HepG2 (cell line): ENCODE measurements around the gene CCDC121. TPM values are rescaled to one million over a fixed set of nuclear protein-coding genes. Genes with fewer than 3 reads are reported as not detected.

Experiments
- ARHGAP35 ChIP-seq: sonication (generic); formaldehyde crosslinking; IDR thresholded peaks from 2 replicates; pipeline ENCODE4 v1.9.0; 2022; ENCODE audit warnings: mild to moderate bottlenecking, inconsistent platforms, moderate library complexity, missing genetic modification reagents, borderline replicate concordance
- ASH2L ChIP-seq: fragments of 300-600, 200-600 bp; sonication (generic); IDR thresholded peaks from 2 replicates; pipeline ENCODE4 v1.7.0; 2017; ENCODE audit warnings: low read depth, mild to moderate bottlenecking, moderate library complexity, mixed read lengths, low read length; ENCODE audit not compliant: insufficient read length
- ATM ChIP-seq: fragments of 450-650 bp; IDR thresholded peaks from 2 replicates; pipeline ENCODE4 v1.7.1; 2017; ENCODE audit warnings: mild to moderate bottlenecking, borderline replicate concordance
- EZH2 ChIP-seq: conservative IDR thresholded peaks from 2 replicates; pipeline ENCODE4 v1.6.1; 2012; ENCODE audit warnings: mild to moderate bottlenecking, low read depth, low read length, moderate library complexity
- GRHL1 ChIP-seq: sonication (generic); formaldehyde crosslinking; conservative IDR thresholded peaks from 2 replicates; pipeline ENCODE4 v1.8.0; 2022; ENCODE audit warnings: missing genetic modification reagents
- HMG20A ChIP-seq: IDR thresholded peaks from 2 replicates; pipeline ENCODE4 v1.6.1; 2016; ENCODE audit warnings: borderline replicate concordance
- HNF4A ChIP-seq: sonication (generic); formaldehyde crosslinking; IDR thresholded peaks from 2 replicates; pipeline ENCODE4 v1.4.0; 2020; ENCODE audit warnings: missing genetic modification reagents
- MTA1 ChIP-seq: sonication (generic); formaldehyde crosslinking; IDR thresholded peaks from 2 replicates; pipeline ENCODE4 v1.4.0; 2020; ENCODE audit warnings: missing genetic modification reagents, mild to moderate bottlenecking, borderline replicate concordance
- NCOA2 ChIP-seq: sonication (generic); formaldehyde crosslinking; IDR thresholded peaks from 2 replicates; pipeline ENCODE4 v1.8.0; 2022; ENCODE audit warnings: inconsistent platforms
- NONO ChIP-seq, 2 experiments: fragments of 450-650 bp in 1 of 2; sonication (generic) in 1 of 2; formaldehyde crosslinking in 1 of 2; IDR thresholded peaks in 1 of 2; conservative IDR thresholded peaks in 1 of 2; 2 replicates each; pipeline versions ENCODE4 v1.6.1 to v1.8.0; 2017 to 2022; ENCODE audit warnings: mild to moderate bottlenecking in 1 of 2, missing genetic modification reagents in 1 of 2, moderate library complexity in 1 of 2
- RORA ChIP-seq: sonication (generic); formaldehyde crosslinking; IDR thresholded peaks from 2 replicates; pipeline ENCODE4 v1.5.0; 2020; ENCODE audit warnings: mild to moderate bottlenecking, missing genetic modification reagents, moderate library complexity
- SATB2 ChIP-seq: sonication (generic); formaldehyde crosslinking; IDR thresholded peaks from 2 replicates; pipeline ENCODE4 v1.5.0; 2020; ENCODE audit warnings: missing genetic modification reagents
- TERF1 ChIP-seq: sonication (generic); formaldehyde crosslinking; IDR thresholded peaks from 2 replicates; pipeline ENCODE4 v1.8.0; 2022; ENCODE audit warnings: mild to moderate bottlenecking, missing genetic modification reagents, moderate library complexity
- TOE1 ChIP-seq: sonication (generic); formaldehyde crosslinking; IDR thresholded peaks from 2 replicates; pipeline ENCODE4 v1.4.0; 2020; ENCODE audit warnings: mild to moderate bottlenecking, missing genetic modification reagents
- USF2 ChIP-seq, 2 experiments: sonication (generic) in 1 of 2; formaldehyde crosslinking in 1 of 2; IDR thresholded peaks; 2 replicates each; pipeline versions ENCODE4 v1.5.1 to v1.6.1; 2011 to 2020; ENCODE audit warnings: borderline replicate concordance in 1 of 2, low read depth in 1 of 2, low read length in 1 of 2, mild to moderate bottlenecking in 1 of 2, missing genetic modification reagents in 1 of 2, moderate library complexity in 1 of 2
- ZBTB42 ChIP-seq: sonication (generic); formaldehyde crosslinking; IDR thresholded peaks from 2 replicates; pipeline ENCODE4 v1.5.0; 2020; ENCODE audit warnings: mild to moderate bottlenecking, missing genetic modification reagents
- ZNF225 ChIP-seq: sonication (generic); formaldehyde crosslinking; IDR thresholded peaks from 2 replicates; pipeline ENCODE4 v1.4.0; 2020; ENCODE audit warnings: mild to moderate bottlenecking, missing genetic modification reagents
- ZNF468 ChIP-seq: sonication (generic); formaldehyde crosslinking; IDR thresholded peaks from 2 replicates; pipeline ENCODE4 v1.8.0; 2022; ENCODE audit warnings: mild to moderate bottlenecking, moderate library complexity, missing genetic modification reagents
- ZNF607 ChIP-seq: sonication (generic); formaldehyde crosslinking; IDR thresholded peaks from 2 replicates; pipeline ENCODE4 v1.5.1; 2020; ENCODE audit warnings: missing genetic modification reagents, mild to moderate bottlenecking, borderline replicate concordance
- ZNF720 ChIP-seq: sonication (generic); formaldehyde crosslinking; IDR thresholded peaks from 2 replicates; pipeline ENCODE4 v1.4.0; 2020; ENCODE audit warnings: missing genetic modification reagents
- ZSCAN21 ChIP-seq: sonication (generic); formaldehyde crosslinking; IDR thresholded peaks from 2 replicates; pipeline ENCODE4 v1.8.0; 2022; ENCODE audit warnings: mild to moderate bottlenecking, missing genetic modification reagents, moderate library complexity, borderline replicate concordance
- ZSCAN30 ChIP-seq: sonication (generic); formaldehyde crosslinking; IDR thresholded peaks from 2 replicates; pipeline ENCODE4 v1.5.0; 2020; ENCODE audit warnings: mild to moderate bottlenecking, missing genetic modification reagents
- polyA plus RNA-seq, 8 experiments: library from polyadenylated mRNA; depleted of rRNA in 3 of 8; stranded (reverse) in 7 of 8; unstranded in 1 of 8; fragments of >200 nt; fragmentation: Illumina TruSeq in 4 of 8; extraction: Trizol in 4 of 8; gene quantifications; 2 replicates each; pipeline versions ENCODE4 v1.2.1 to v1.2.3, GENCODE V29; 2011 to 2016; ENCODE audit warnings: low read depth in 4 of 8, missing spikeins in 1 of 8, mixed read lengths in 1 of 8; ENCODE audit not compliant: insufficient read depth in 1 of 8
- total RNA-seq, 5 experiments: library from RNA; depleted of rRNA; stranded (reverse); fragments of >200 nt; fragmentation: Illumina TruSeq; extraction: Trizol; gene quantifications; 2 replicates each; pipeline ENCODE4 v1.2.3, GENCODE V29; 2016; ENCODE audit warnings: low read depth in 1 of 5

Gene CCDC121
- total and polyA plus RNA-seq, 2 of the 13 experiments (the other 11 are each of a cell fraction or from before 2014, with no cell fraction given), result 1.9 to 3.0 TPM

GRCh38 chr2:27582695-27583389 lies 46.0 kb downstream of the CCDC121 start, which contains the start of gene ZNF512 (continued):
- TF ChIP-seq ZNF468 (CRISPR knock-in tag) (no peak), HMG20A (CRISPR knock-in tag) (no peak; the same call in 1 of the 2 replicates), ZNF720 (CRISPR knock-in tag) (no peak), ATM (no peak), ZSCAN21 (CRISPR knock-in tag) (peak; percentile 20; the same call in 1 of the 2 replicates), USF2 (IDR thresholded peaks at IDR 0.05; ENCODE audit: low read depth, low read length) (peak; percentile 95), USF2 (CRISPR knock-in tag; IDR thresholded peaks at IDR 0.05; ENCODE audit: borderline replicate concordance) (peak; percentile 98; the same call in 1 of the 2 replicates), SATB2 (no peak), ZSCAN30 (CRISPR knock-in tag) (0 out of 2 replicates have a peak, but pooled peaks have one; percentile 83), TERF1 (CRISPR knock-in tag) (no peak), ARHGAP35 (CRISPR knock-in tag) (no peak), NCOA2 (CRISPR knock-in tag) (peak; percentile 58), RORA (CRISPR knock-in tag) (no peak), ZNF607 (CRISPR knock-in tag) (peak; percentile 48; the same call in 1 of the 2 replicates), TOE1 (CRISPR knock-in tag) (no peak; the same call in 1 of the 2 replicates), ZBTB42 (CRISPR knock-in tag) (no peak; the same call in 1 of the 2 replicates), ASH2L (peak; percentile 84), EZH2 (no peak), HNF4A (CRISPR knock-in tag) (peak; percentile 11; the same call in 1 of the 2 replicates), ZNF225 (CRISPR knock-in tag) (no peak), NONO (IDR thresholded peaks at IDR 0.05) (no peak), NONO (CRISPR knock-in tag; conservative IDR thresholded peaks at IDR 0.05) (peak; percentile 62; the same call in 1 of the 2 replicates), GRHL1 (CRISPR knock-in tag) (no peak), MTA1 (CRISPR knock-in tag) (peak; percentile 35; the same call in 1 of the 2 replicates)
